HepG2 (cell line): ENCODE results near the gene DCTN2. TPM values are rescaled to one million over a fixed set of nuclear protein-coding genes. Genes with fewer than 3 reads are reported as not detected.
A peak's percentile ranks its signal among the peaks of the same experiment; 100 is the strongest.

Experiments
- AGO1 ChIP-seq: fragments of 200-400 bp; formaldehyde crosslinking; IDR thresholded peaks from 2 replicates; pipeline ENCODE4 v1.6.1; 2017; ENCODE audit warnings: mild to moderate bottlenecking, low read depth, low read length, moderate library complexity; ENCODE audit not compliant: poor library complexity, severe bottlenecking
- DPF2 ChIP-seq: sonication (generic); formaldehyde crosslinking; IDR thresholded peaks from 2 replicates; pipeline ENCODE4 v1.4.0; 2020; ENCODE audit warnings: mild to moderate bottlenecking, low read depth, missing genetic modification reagents, borderline replicate concordance
- HES4 ChIP-seq: sonication (generic); formaldehyde crosslinking; IDR thresholded peaks from 2 replicates; pipeline ENCODE4 v1.9.0; 2021; ENCODE audit warnings: mild to moderate bottlenecking, missing genetic modification reagents, borderline replicate concordance
- HHEX ChIP-seq: IDR thresholded peaks from 2 replicates; pipeline ENCODE4 v1.6.1; 2016; ENCODE audit warnings: control low read depth
- HNRNPH1 ChIP-seq: fragments of 200-400 bp; formaldehyde crosslinking; optimal IDR thresholded peaks from 2 replicates; pipeline ENCODE3; 2017; ENCODE audit warnings: mild to moderate bottlenecking, low read depth, low read length
- IRX3 ChIP-seq: sonication (generic); formaldehyde crosslinking; IDR thresholded peaks from 2 replicates; pipeline ENCODE4 v1.8.1; 2023; ENCODE audit warnings: mild to moderate bottlenecking, low read depth, missing genetic modification reagents, borderline replicate concordance
- MATR3 ChIP-seq: sonication (generic); formaldehyde crosslinking; IDR thresholded peaks from 2 replicates; pipeline ENCODE4 v1.4.0; 2020; ENCODE audit warnings: missing genetic modification reagents
- MIER2 ChIP-seq: IDR thresholded peaks from 2 replicates; pipeline ENCODE4 v1.6.1; 2016; ENCODE audit warnings: missing biosample characterization, missing genetic modification reagents
- NR2C2 ChIP-seq: sonication (generic); formaldehyde crosslinking; IDR thresholded peaks from 2 replicates; pipeline ENCODE4 v1.4.0; 2020; ENCODE audit warnings: missing genetic modification reagents, mild to moderate bottlenecking, moderate library complexity, borderline replicate concordance
- PHF20 ChIP-seq: sonication (generic); formaldehyde crosslinking; IDR thresholded peaks from 2 replicates; pipeline ENCODE4 v1.5.0; 2020; ENCODE audit warnings: mild to moderate bottlenecking, missing genetic modification reagents
- PPARG ChIP-seq: conservative IDR thresholded peaks from 2 replicates; pipeline ENCODE4 v1.6.1; 2016; ENCODE audit warnings: missing biosample characterization, missing genetic modification reagents
- SNRNP70 ChIP-seq: fragments of 200-400 bp; formaldehyde crosslinking; IDR thresholded peaks from 2 replicates; pipeline ENCODE4 v1.6.1; 2017; ENCODE audit warnings: mild to moderate bottlenecking, low read depth, low read length, moderate library complexity
- ZBTB10 ChIP-seq: sonication (generic); formaldehyde crosslinking; IDR thresholded peaks from 2 replicates; pipeline ENCODE4 v1.4.0; 2020; ENCODE audit warnings: missing genetic modification reagents, borderline replicate concordance
- ZBTB21 ChIP-seq: sonication (generic); formaldehyde crosslinking; IDR thresholded peaks from 2 replicates; pipeline ENCODE4 v1.4.0; 2020; ENCODE audit warnings: missing genetic modification reagents
- ZGPAT ChIP-seq: IDR thresholded peaks from 2 replicates; pipeline ENCODE4 v1.6.1; 2016; ENCODE audit warnings: mild to moderate bottlenecking
- ZIK1 ChIP-seq: sonication (generic); formaldehyde crosslinking; IDR thresholded peaks from 2 replicates; pipeline ENCODE4 v1.5.0; 2020; ENCODE audit warnings: mild to moderate bottlenecking, low read depth, missing genetic modification reagents, borderline replicate concordance
- ZNF296 ChIP-seq: sonication (generic); formaldehyde crosslinking; conservative IDR thresholded peaks from 2 replicates; pipeline ENCODE4 v1.5.0; 2020; ENCODE audit warnings: mild to moderate bottlenecking, missing genetic modification reagents
- ZNF431 ChIP-seq: sonication (generic); formaldehyde crosslinking; IDR thresholded peaks from 2 replicates; pipeline ENCODE4 v1.9.0; 2022; ENCODE audit warnings: missing genetic modification reagents, low read depth, mild to moderate bottlenecking, borderline replicate concordance
- ZNF468 ChIP-seq: sonication (generic); formaldehyde crosslinking; IDR thresholded peaks from 2 replicates; pipeline ENCODE4 v1.8.0; 2022; ENCODE audit warnings: mild to moderate bottlenecking, moderate library complexity, missing genetic modification reagents
- ZNF639 ChIP-seq: conservative IDR thresholded peaks from 2 replicates; pipeline ENCODE4 v1.6.1; 2018; ENCODE audit warnings: missing genetic modification reagents
- ZNF674 ChIP-seq: sonication (generic); formaldehyde crosslinking; IDR thresholded peaks from 2 replicates; pipeline ENCODE4 v1.5.0; 2020; ENCODE audit warnings: low read depth, mild to moderate bottlenecking, missing genetic modification reagents
- ZNF749 ChIP-seq: sonication (generic); formaldehyde crosslinking; IDR thresholded peaks from 2 replicates; pipeline ENCODE4 v1.8.0; 2022; ENCODE audit warnings: mild to moderate bottlenecking, missing genetic modification reagents, moderate library complexity, borderline replicate concordance
- ZNF768 ChIP-seq: sonication (generic); formaldehyde crosslinking; IDR thresholded peaks from 2 replicates; pipeline ENCODE4 v1.4.0; 2020; ENCODE audit warnings: missing genetic modification reagents
- polyA plus RNA-seq, 8 experiments: library from polyadenylated mRNA; depleted of rRNA in 3 of 8; stranded (reverse) in 7 of 8; unstranded in 1 of 8; fragments of >200 nt; fragmentation: Illumina TruSeq in 4 of 8; extraction: Trizol in 4 of 8; gene quantifications; 2 replicates each; pipeline versions ENCODE4 v1.2.1 to v1.2.3, GENCODE V29; 2011 to 2016; ENCODE audit warnings: low read depth in 4 of 8, missing spikeins in 1 of 8, mixed read lengths in 1 of 8; ENCODE audit not compliant: insufficient read depth in 1 of 8
- total RNA-seq, 5 experiments: library from RNA; depleted of rRNA; stranded (reverse); fragments of >200 nt; fragmentation: Illumina TruSeq; extraction: Trizol; gene quantifications; 2 replicates each; pipeline ENCODE4 v1.2.3, GENCODE V29; 2016; ENCODE audit warnings: low read depth in 1 of 5

DCTN2 gene
- total and polyA plus RNA-seq, 2 of the 13 experiments (the other 11 are each of a cell fraction or from before 2014, with no cell fraction given) = 72.0 to 77.4 TPM

DNA sequence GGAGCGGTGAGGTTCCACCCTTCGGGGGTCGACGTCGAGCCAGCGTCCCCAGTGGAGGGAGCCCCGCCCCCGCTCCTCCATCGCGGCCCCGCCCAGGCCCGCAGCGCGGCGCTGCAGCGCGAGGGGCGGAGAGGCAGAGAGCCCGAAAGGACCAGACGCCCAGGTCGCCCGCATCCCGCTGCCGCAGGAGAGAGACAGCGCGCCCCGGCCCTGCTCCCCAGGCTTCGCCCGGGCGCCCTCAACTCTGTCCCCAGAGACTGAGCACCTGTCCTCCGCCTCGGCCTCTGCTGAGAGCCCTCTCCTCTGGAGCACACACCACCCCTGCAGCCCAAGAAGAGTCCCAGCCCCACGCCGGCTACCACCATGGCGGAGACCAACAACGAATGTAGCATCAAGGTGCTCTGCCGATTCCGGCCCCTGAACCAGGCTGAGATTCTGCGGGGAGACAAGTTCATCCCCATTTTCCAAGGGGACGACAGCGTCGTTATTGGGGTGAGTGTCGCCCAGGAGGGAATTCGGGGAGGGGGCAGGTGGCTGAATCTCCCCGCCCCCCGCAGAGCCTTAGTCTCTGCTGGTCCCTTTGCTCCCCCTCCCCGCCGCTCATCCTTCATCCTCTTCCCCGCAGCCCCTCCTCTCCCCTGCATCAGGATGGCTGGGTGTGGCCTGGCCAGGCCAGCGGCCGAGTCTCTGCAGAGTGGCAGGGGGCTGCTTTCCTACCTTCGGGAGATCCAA lies 3.1 kb upstream of the DCTN2 start, which contains the start of gene KIF5A (continued):
- no peak for TF ChIP-seq ZNF431 (CRISPR knock-in tag)
- TF ChIP-seq PPARG (CRISPR knock-in tag) = no peak
- TF ChIP-seq ZIK1 = no peak
- TF ChIP-seq HHEX = no peak
- no peak for TF ChIP-seq DPF2
- TF ChIP-seq ZNF749 (CRISPR knock-in tag) = no peak
- 0 out of 2 replicates have a peak, but pooled peaks have one; percentile 27 for TF ChIP-seq HES4 (CRISPR knock-in tag)
- TF ChIP-seq PHF20 = no peak
- no peak for TF ChIP-seq ZGPAT
- no peak for TF ChIP-seq MIER2 (CRISPR knock-in tag)
- no peak for TF ChIP-seq IRX3
- no peak for TF ChIP-seq ZNF296 (CRISPR knock-in tag)
- TF ChIP-seq ZBTB10 (CRISPR knock-in tag) = no peak
- no peak for TF ChIP-seq AGO1
- no peak for TF ChIP-seq ZBTB21
- no peak for TF ChIP-seq HNRNPH1
- no peak for TF ChIP-seq ZNF468 (CRISPR knock-in tag)
- TF ChIP-seq MATR3 (CRISPR knock-in tag) = no peak
- TF ChIP-seq ZNF639 (CRISPR knock-in tag) = no peak
- 0 out of 2 replicates have a peak, but pooled peaks have one; percentile 14 for TF ChIP-seq ZNF768 (CRISPR knock-in tag)
- no peak for TF ChIP-seq NR2C2
- TF ChIP-seq SNRNP70 = no peak
- TF ChIP-seq ZNF674 (CRISPR knock-in tag) = no peak
